ENCODE results near the gene UBA3. TPM values are rescaled to one million over a fixed set of nuclear protein-coding genes. Genes with fewer than 3 reads are reported as not detected.

Gene UBA3
- polyA plus RNA-seq, 2 donors: 30.7 to 34.9 TPM

DNA sequence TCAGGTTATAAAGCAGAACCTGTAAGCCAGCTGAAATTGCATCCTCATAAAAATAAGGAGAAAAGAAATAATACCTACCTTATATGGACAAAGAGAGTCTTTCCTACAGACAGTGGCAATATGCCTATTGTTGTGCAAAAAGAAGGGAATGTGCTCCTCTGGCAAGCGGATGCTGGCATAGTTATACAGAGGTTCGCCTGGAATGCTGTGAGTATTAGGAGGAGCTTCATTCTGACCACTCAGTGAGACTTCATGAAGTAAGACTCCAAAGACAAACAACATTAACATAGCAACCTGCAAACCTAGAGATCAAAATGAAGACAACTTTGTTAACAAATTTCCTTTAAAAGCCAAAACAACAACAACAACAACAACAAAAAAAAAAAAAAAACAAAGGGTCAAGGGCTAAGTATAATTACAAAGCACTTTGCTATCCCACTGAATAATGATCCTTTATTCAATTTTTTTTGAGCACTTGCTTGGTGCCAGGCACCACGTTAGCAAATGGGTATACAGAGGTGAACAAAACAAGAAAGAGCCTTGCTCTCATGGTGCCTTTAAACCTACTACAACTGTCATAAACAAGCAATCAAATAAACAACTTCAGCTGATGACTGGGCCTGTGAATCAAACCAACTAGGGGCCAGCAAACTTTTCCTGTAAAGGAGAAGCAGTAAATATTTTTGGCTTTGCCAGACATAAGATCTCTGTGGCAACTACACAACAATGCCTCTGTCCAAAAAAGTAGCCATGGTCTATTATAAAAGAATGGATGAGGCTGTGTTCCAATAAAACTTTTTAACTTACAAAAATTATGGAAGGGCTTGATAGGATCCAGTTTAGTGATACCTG is 70.4 kb downstream of the UBA3 start:
- Histone ChIP-seq H3K27ac (ENCODE audit: low read depth in 2 of 2, low read length in 1 of 2) (peak overlapping the region in 1 of 2 donors; percentile 45), H3K9me3 (ENCODE audit: control insufficient read depth in 2 of 2, insufficient read depth in 1 of 2, low read depth in 1 of 2, low read length in 1 of 2) (no peaks in the 10 kb centered on the region), H3K4me1 (ENCODE audit: control insufficient read depth in 2 of 2, insufficient read depth in 2 of 2, low read length in 1 of 2) (peaks cover 0 to 3% of the 10 kb centered on the region in 2 donors), H3K36me3 (ENCODE audit: control insufficient read depth in 2 of 2, insufficient read depth in 2 of 2, low read length in 1 of 2) (peaks cover 0 to 2% of the 10 kb centered on the region in 2 donors), H3K27me3 (ENCODE audit: control insufficient read depth in 1 of 2, insufficient read depth in 2 of 2, low read length in 2 of 2) (no peaks in the 10 kb centered on the region), H3K4me3 (ENCODE audit: low read depth in 1 of 2, low read length in 2 of 2) (no peak overlapping the region)
- WGBS, 2 donors: 51 to 64% methylated on average over 3 of the region's 3 CpGs

DNA sequence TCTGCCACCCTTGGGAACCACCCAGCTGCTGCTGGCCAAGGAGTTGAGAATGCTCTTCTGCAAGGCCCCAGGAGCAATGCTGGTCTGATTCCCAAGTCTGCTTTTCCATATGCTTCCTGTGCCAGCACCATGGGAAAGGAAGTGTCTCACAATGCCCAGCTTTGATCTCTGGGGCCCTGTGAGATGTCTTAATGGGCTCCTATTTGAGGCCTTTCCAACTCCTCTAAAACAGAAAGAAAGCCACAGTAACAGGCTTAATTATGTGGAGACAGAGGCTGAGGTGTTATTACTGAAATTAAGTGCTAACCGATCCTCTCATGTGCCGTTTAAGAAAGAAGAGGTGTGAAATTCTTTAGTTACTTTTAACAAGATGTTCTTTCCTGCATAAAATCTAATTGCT is 71.2 kb downstream of the UBA3 start:
- Histone ChIP-seq H3K36me3 (ENCODE audit: control insufficient read depth in 2 of 2, insufficient read depth in 2 of 2, low read length in 1 of 2) (peaks cover 0 to 2% of the 10 kb centered on the region in 2 donors), H3K4me1 (ENCODE audit: control insufficient read depth in 2 of 2, insufficient read depth in 2 of 2, low read length in 1 of 2) (peaks cover 0 to 3% of the 10 kb centered on the region in 2 donors), H3K27me3 (ENCODE audit: control insufficient read depth in 1 of 2, insufficient read depth in 2 of 2, low read length in 2 of 2) (no peaks in the 10 kb centered on the region), H3K4me3 (ENCODE audit: low read depth in 1 of 2, low read length in 2 of 2) (no peak overlapping the region), H3K9me3 (ENCODE audit: control insufficient read depth in 2 of 2, insufficient read depth in 1 of 2, low read depth in 1 of 2, low read length in 1 of 2) (no peaks in the 10 kb centered on the region), H3K27ac (ENCODE audit: low read depth in 2 of 2, low read length in 1 of 2) (peak overlapping the region in 1 of 2 donors; percentile 31)
- WGBS, 2 donors: 66 to 78% methylated on average over 2 of the region's 2 CpGs

DNA sequence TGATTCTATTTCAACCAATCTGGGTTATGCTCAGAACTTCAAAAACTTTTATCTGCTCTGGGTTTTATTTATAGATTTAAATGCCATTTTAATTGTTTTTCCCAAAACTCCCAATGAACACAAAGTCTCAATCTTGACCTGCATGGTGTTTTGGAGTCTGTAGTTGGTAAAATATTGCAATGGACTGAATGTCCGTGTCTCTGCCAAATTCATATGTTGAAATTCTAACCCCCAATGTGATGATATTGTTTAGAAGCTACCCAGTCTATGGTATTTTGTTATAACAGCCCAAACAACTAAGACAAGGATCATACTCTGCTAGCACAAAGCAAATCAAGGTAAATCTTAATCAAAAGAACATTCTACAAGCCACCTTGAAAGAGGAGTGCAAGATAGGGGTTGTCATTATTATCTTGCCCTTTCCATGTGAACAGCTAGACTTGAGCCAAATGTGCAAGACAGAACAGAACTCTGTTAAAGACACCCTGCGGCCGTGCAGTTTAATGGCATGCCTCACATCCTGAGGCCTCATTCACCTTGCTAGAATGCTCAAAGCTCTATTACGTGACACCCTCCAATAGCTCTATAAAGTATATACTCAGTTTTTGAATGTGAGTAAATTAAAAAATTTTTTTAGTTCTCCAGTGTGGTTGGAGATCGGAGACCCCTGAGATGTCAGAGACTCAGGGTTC is 74.2 kb downstream of the UBA3 start:
- no peaks in the 10 kb centered on the region for H3K4me1 ChIP-seq (ENCODE audit: control insufficient read depth in 2 of 2, insufficient read depth in 2 of 2, low read length in 1 of 2)
- H3K4me3 ChIP-seq (ENCODE audit: low read depth in 1 of 2, low read length in 2 of 2): no peak overlapping the region
- H3K27me3 ChIP-seq (ENCODE audit: control insufficient read depth in 1 of 2, insufficient read depth in 2 of 2, low read length in 2 of 2): no peaks in the 10 kb centered on the region
- no peak overlapping the region for H3K27ac ChIP-seq (ENCODE audit: low read depth in 2 of 2, low read length in 1 of 2)
- no peaks in the 10 kb centered on the region for H3K9me3 ChIP-seq (ENCODE audit: control insufficient read depth in 2 of 2, insufficient read depth in 1 of 2, low read depth in 1 of 2, low read length in 1 of 2)
- WGBS, 2 donors: 56 to 73% methylated on average over 5 of the region's 5 CpGs
- H3K36me3 ChIP-seq (ENCODE audit: control insufficient read depth in 2 of 2, insufficient read depth in 2 of 2, low read length in 1 of 2): peaks cover 2 to 6% of the 10 kb centered on the region in 2 donors

DNA sequence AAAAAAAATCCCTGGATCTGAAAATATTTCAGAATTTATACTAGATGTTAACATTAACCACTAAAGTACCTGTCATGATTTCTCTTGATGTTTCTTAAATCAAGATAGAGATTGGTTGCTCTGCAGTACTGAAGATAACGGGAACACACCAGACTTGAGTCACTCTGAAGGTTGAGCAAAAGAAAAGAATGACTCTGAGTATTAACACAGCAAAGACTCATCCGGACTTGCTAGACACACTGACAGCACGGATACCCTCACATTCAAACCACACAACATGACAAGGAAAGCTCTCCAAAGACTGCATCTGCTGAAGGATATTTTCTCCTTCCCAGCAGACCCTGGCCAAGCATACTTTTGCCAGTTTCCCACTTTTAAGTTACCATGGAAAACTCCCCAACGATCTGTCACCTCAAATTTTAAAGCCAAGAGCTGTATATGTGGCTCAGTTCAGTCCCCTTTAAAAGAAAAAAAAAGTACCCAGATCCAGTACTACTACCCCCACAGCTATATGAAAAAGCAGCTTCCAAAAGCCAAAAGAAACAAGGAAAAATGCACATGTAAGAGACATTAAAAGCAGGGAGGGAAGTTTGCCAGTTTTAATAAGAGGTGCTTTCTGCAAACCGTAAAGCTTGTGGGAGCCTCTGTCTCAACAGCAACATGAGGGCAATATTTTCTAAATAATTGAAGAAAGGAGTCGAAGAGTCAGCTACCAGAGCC is 74.9 kb downstream of the UBA3 start:
- H3K9me3 ChIP-seq (ENCODE audit: control insufficient read depth in 2 of 2, insufficient read depth in 1 of 2, low read depth in 1 of 2, low read length in 1 of 2): no peaks in the 10 kb centered on the region
- no peak overlapping the region for H3K27ac ChIP-seq (ENCODE audit: low read depth in 2 of 2, low read length in 1 of 2)
- no peaks in the 10 kb centered on the region for H3K27me3 ChIP-seq (ENCODE audit: control insufficient read depth in 1 of 2, insufficient read depth in 2 of 2, low read length in 2 of 2)
- WGBS, 2 donors: 70 to 79% methylated on average over 6 of the region's 6 CpGs
- H3K4me3 ChIP-seq (ENCODE audit: low read depth in 1 of 2, low read length in 2 of 2): no peak overlapping the region
- no peaks in the 10 kb centered on the region for H3K4me1 ChIP-seq (ENCODE audit: control insufficient read depth in 2 of 2, insufficient read depth in 2 of 2, low read length in 1 of 2)
- peaks cover 2 to 6% of the 10 kb centered on the region in 2 donors for H3K36me3 ChIP-seq (ENCODE audit: control insufficient read depth in 2 of 2, insufficient read depth in 2 of 2, low read length in 1 of 2)

Other genes starting within 250 kb of the UBA3 start
- gene TAFA4, start 147.8 kb downstream of the UBA3 start, polyA plus RNA-seq: 1 to 10 TPM in 1 of 2 donors, not detected in 1; 1.1 TPM
- gene EOGT, start 66.7 kb downstream of the UBA3 start, polyA plus RNA-seq: 10 to 100 TPM; 13.3 to 28.1 TPM
- 1 to 10 TPM; 6.9 to 7.6 TPM for gene TMF1, start 28.0 kb downstream of the UBA3 start, polyA plus RNA-seq
- gene ARL6IP5, start 4.6 kb upstream of the UBA3 start, polyA plus RNA-seq: 10 to 100 TPM; 46.9 to 59.0 TPM
- gene LMOD3, start 42.2 kb upstream of the UBA3 start, polyA plus RNA-seq: under 1 TPM; 0.06 to 0.19 TPM